A549 (cell line): ENCODE data around the gene AGBL4. TPM values are rescaled to one million over a fixed set of nuclear protein-coding genes. Genes with fewer than 3 reads are reported as not detected.

ENCODE experiments used
- ATAC-seq, 2 experiments: fragments of 200-7000 bp in 1 of 2; fragments of >200 bp in 1 of 2; cut with Nextera tagmentation in 1 of 2; cut with Tn5 transposase in 1 of 2; 3 replicates each; pipeline versions ENCODE4 v1.8.0 to v1.9.1; 2018 to 2020; ENCODE audit warnings: mild to moderate bottlenecking in 1 of 2, moderate library complexity in 1 of 2
- CTCF ChIA-PET: fragments of 300-600 bp; sonication (Branson Sonifier 250); formaldehyde crosslinking; extraction: SDS; loops from one replicate; lab custom pipeline; 2021; ENCODE audit warnings: antibody characterized with exemption, inconsistent platforms; lab: Yijun Ruan, JAX
- POLR2A ChIA-PET: fragments of 350-600 bp; formaldehyde crosslinking; extraction: SDS; loops from one replicate; lab custom pipeline; 2021; ENCODE audit warnings: antibody characterized with exemption, inconsistent platforms; lab: Yijun Ruan, JAX
- DNase-seq, 2 experiments: peaks; one replicate each; pipeline versions ENCODE4 v3.0.0 to v3.0.0-alpha.2; 2011 to 2016; ENCODE audit warnings: low read depth in 1 of 2, low spot score in 1 of 2
- FAIRE-seq: peaks from 2 replicates; lab custom pipeline; 2011; peaks lifted over from hg19 to GRCh38; lab: Jason Lieb, UNC
- H3K27ac ChIP-seq, 2 experiments: fragments of >200 bp; sonication (Bioruptor Twin); formaldehyde crosslinking; 3 replicates each; pipeline ENCODE4 v1.5.1; 2016 to 2017
- H3K4me1 ChIP-seq: fragments of >200 bp; sonication (Bioruptor Twin); formaldehyde crosslinking; 3 replicates; pipeline ENCODE4 v1.6.1; 2016
- H3K4me2 ChIP-seq: fragments of >200 bp; sonication (Bioruptor Twin); formaldehyde crosslinking; 3 replicates; pipeline ENCODE4 v1.6.1; 2016
- H3K4me3 ChIP-seq: fragments of >200 bp; sonication (Bioruptor Twin); formaldehyde crosslinking; 3 replicates; pipeline ENCODE4 v1.5.1; 2016
- H3K9me3 ChIP-seq: fragments of >200 bp; sonication (Bioruptor Twin); formaldehyde crosslinking; 3 replicates; pipeline ENCODE4 v1.6.1; 2016
- BHLHE40 ChIP-seq: IDR thresholded peaks from 2 replicates; pipeline ENCODE4 v1.6.1; 2012; ENCODE audit warnings: low read depth, low read length, inconsistent platforms
- CEBPB ChIP-seq, 2 experiments: fragments of >200 bp in 1 of 2; sonication (Bioruptor Twin) in 1 of 2; formaldehyde crosslinking in 1 of 2; IDR thresholded peaks; 2 replicates each; pipeline ENCODE4 v1.6.1; 2012 to 2016
- EP300 ChIP-seq, 2 experiments: fragments of >200 bp; sonication (Bioruptor Twin); formaldehyde crosslinking; IDR thresholded peaks; 2 replicates in 1 of 2; 3 replicates in 1 of 2; pipeline ENCODE4 v1.6.1; 2016 to 2017
- FOSL2 ChIP-seq, 2 experiments: fragments of 450-650 bp in 1 of 2; fragments of >200 bp in 1 of 2; sonication (Bioruptor Twin) in 1 of 2; formaldehyde crosslinking; IDR thresholded peaks; 2 replicates each; pipeline versions ENCODE4 v1.5.0 to v1.6.1; 2016 to 2020; ENCODE audit warnings: mild to moderate bottlenecking in 1 of 2, moderate library complexity in 1 of 2
- HES2 ChIP-seq: fragments of >200 bp; sonication (Bioruptor Twin); formaldehyde crosslinking; IDR thresholded peaks from 2 replicates; pipeline ENCODE4 v1.6.1; 2016
- HOXB5 ChIP-seq: fragments of 250-450 bp; sonication (Bioruptor Pico); IDR thresholded peaks from 2 replicates; pipeline ENCODE4 v1.5.0; 2020; ENCODE audit warnings: mild to moderate bottlenecking, moderate library complexity
- KDM5A ChIP-seq: fragments of 200-600 bp; sonication (generic); IDR thresholded peaks from 2 replicates; pipeline ENCODE4 v1.6.1; 2016; ENCODE audit warnings: antibody characterized with exemption, mild to moderate bottlenecking
- MAFK ChIP-seq: fragments of 450-650 bp; IDR thresholded peaks from 2 replicates; pipeline ENCODE4 v1.6.1; 2014; ENCODE audit not compliant: partially characterized antibody
- NFE2L2 ChIP-seq: fragments of 150-350 bp; conservative IDR thresholded peaks from 2 replicates; pipeline ENCODE4 v1.6.1; 2014; ENCODE audit warnings: low read length
- NPAS2 ChIP-seq: fragments of 250-450 bp; sonication (Bioruptor Pico); IDR thresholded peaks from 2 replicates; pipeline ENCODE4 v1.8.0; 2022; ENCODE audit warnings: mild to moderate bottlenecking, moderate library complexity, borderline replicate concordance
- POLR2AphosphoS2 ChIP-seq: conservative IDR thresholded peaks from 2 replicates; pipeline ENCODE4 v1.6.1; 2012; ENCODE audit warnings: low read length, improper control_type of control experiment, inconsistent platforms
- RARB ChIP-seq: fragments of 250-450 bp; sonication (Bioruptor Pico); IDR thresholded peaks from 2 replicates; pipeline ENCODE4 v1.8.0; 2021; ENCODE audit warnings: mild to moderate bottlenecking, moderate library complexity
- SMC3 ChIP-seq: fragments of >200 bp; sonication (Bioruptor Twin); formaldehyde crosslinking; IDR thresholded peaks from 3 replicates; pipeline ENCODE4 v1.6.1; 2018; ENCODE audit warnings: inconsistent platforms
- SREBF2 ChIP-seq: fragments of 450-650 bp; IDR thresholded peaks from 2 replicates; pipeline ENCODE4 v1.6.1; 2014; ENCODE audit warnings: mild to moderate bottlenecking, moderate library complexity
- TP53 ChIP-seq: fragments of 250-450 bp; sonication (Bioruptor Pico); IDR thresholded peaks from 2 replicates; pipeline ENCODE4 v1.5.0; 2021; ENCODE audit warnings: mild to moderate bottlenecking, moderate library complexity
- ZFP36 ChIP-seq: fragments of 450-650 bp; IDR thresholded peaks from 2 replicates; pipeline ENCODE4 v1.6.1; 2014; ENCODE audit warnings: borderline replicate concordance; ENCODE audit not compliant: partially characterized antibody
- WGBS: methylation state at CpG from one replicate; pipeline ENCODE4 v1.1.6; 2017; ENCODE audit errors: missing lambda C conversion rate; 5-methylcytosine and 5-hydroxymethylcytosine counted together
- polyA plus RNA-seq, 4 experiments: library from polyadenylated mRNA; depleted of rRNA in 3 of 4; stranded (reverse); fragments of >200 nt; fragmentation: RNase III in 1 of 4; extraction: RNeasy Plus Mini Kit Qiagen cat#74134 plus additional on column Dnase treatment in 1 of 4; gene quantifications; 2 replicates in 3 of 4; 3 replicates in 1 of 4; pipeline ENCODE4 v1.2.3, GENCODE V29; 2011 to 2017
- TF ChIP-seq, protein P1 (sequence below): fragments of 200-600 bp; sonication (generic); IDR thresholded peaks from 2 replicates; pipeline ENCODE4 v1.6.1; 2016; ENCODE audit warnings: antibody characterized with exemption, mild to moderate bottlenecking, moderate library complexity
- TF ChIP-seq, protein P2 (sequence below): IDR thresholded peaks from 2 replicates; pipeline ENCODE4 v1.6.1; 2012
- TF ChIP-seq, protein P3 (sequence below): fragments of 250-450 bp; sonication (Bioruptor Pico); IDR thresholded peaks from 2 replicates; pipeline ENCODE4 v1.5.0; 2020; ENCODE audit warnings: low read depth, mild to moderate bottlenecking, moderate library complexity

AGBL4 gene
- polyA plus RNA-seq, 2 of the 4 experiments (the other 2 are of a cell fraction) = not detected

DNA sequence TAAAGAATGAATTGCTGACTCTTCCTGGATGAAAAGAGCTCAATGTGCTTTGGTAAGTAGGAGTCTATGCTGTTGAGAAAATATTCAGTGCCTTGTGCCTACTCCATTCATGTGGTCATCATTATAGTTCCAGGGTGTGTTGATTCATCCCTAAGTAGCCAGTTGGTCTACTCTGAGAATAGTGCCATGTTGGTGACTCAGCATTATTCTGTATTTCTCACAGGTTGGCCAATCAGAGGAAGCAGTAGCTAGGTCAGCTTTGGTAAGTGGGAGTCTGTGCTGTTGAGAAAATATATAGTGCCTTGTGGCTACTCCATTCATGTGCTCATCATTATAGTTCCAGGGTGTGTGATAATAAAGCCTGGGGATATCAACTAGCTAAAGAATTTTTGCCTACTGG is 397.3 kb downstream of the AGBL4 start:
- FAIRE-seq (no peak), DNase-seq (no peak), ATAC-seq (no peak)
- TF ChIP-seq NFE2L2 (peak; percentile 55), MAFK (peak; percentile 72), SREBF2 (no peak)
- POLR2A ChIA-PET = no interaction called here
- CTCF ChIA-PET = no interaction called here
- no peak overlapping the region for H3K4me2 ChIP-seq
- no peak overlapping the region for H3K4me3 ChIP-seq
- no peak overlapping the region for H3K27ac ChIP-seq
- H3K9me3 ChIP-seq = no peaks in the 10 kb centered on the region
- no peaks in the 10 kb centered on the region for H3K4me1 ChIP-seq

- H3K27ac ChIP-seq = no peak overlapping the region
- no peak for FAIRE-seq
- ChIA-PET POLR2A (no interaction called here), CTCF (no interaction called here)
- WGBS = 6% methylated on average over 3 of the region's 3 CpGs
- no peaks in the 10 kb centered on the region for H3K4me1 ChIP-seq
- no peak for ATAC-seq
- no peak for DNase-seq
- no peak overlapping the region for H3K4me3 ChIP-seq
- no peak for TF ChIP-seq KDM5A
- TF ChIP-seq HOXB5 (CRISPR knock-in tag) = no peak
- TF ChIP-seq POLR2AphosphoS2 = no peak
- TF ChIP-seq FOSL2 (IDR thresholded peaks at IDR 0.05) = no peak
- TF ChIP-seq FOSL2 (CRISPR knock-in tag; IDR thresholded peaks at IDR 0.05) = no peak
- TF ChIP-seq BHLHE40 = no peak
- TF ChIP-seq EP300 (IDR thresholded peaks at IDR 0.05) = no peak
- TF ChIP-seq, protein P1, sequence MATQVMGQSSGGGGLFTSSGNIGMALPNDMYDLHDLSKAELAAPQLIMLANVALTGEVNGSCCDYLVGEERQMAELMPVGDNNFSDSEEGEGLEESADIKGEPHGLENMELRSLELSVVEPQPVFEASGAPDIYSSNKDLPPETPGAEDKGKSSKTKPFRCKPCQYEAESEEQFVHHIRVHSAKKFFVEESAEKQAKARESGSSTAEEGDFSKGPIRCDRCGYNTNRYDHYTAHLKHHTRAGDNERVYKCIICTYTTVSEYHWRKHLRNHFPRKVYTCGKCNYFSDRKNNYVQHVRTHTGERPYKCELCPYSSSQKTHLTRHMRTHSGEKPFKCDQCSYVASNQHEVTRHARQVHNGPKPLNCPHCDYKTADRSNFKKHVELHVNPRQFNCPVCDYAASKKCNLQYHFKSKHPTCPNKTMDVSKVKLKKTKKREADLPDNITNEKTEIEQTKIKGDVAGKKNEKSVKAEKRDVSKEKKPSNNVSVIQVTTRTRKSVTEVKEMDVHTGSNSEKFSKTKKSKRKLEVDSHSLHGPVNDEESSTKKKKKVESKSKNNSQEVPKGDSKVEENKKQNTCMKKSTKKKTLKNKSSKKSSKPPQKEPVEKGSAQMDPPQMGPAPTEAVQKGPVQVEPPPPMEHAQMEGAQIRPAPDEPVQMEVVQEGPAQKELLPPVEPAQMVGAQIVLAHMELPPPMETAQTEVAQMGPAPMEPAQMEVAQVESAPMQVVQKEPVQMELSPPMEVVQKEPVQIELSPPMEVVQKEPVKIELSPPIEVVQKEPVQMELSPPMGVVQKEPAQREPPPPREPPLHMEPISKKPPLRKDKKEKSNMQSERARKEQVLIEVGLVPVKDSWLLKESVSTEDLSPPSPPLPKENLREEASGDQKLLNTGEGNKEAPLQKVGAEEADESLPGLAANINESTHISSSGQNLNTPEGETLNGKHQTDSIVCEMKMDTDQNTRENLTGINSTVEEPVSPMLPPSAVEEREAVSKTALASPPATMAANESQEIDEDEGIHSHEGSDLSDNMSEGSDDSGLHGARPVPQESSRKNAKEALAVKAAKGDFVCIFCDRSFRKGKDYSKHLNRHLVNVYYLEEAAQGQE = no peak
- TF ChIP-seq SREBF2 = no peak
- no peaks in the 10 kb centered on the region for H3K9me3 ChIP-seq
- no peak overlapping the region for H3K4me2 ChIP-seq
Measured at GRCh38 chr1:49622877-49623276, 400.9 kb downstream of the AGBL4 start.

DNA sequence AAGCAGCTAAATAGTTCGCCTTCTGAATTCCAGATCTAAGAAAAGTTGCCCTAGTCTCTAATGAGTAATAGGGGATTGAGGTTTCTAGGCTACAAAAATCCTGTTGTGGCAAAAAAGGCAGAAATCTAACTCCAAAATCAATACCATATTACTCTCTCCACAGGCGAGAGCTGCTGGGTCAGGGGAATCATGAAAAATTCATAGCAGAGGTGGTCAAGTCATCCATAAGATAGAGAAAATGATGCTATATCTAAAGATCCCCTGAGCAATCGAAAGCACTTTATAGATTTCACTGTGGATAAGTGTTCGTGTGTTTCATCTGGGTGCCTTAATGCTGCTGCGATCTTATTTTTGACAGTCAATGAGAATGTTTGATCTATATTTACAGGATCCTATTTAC is 417.7 kb downstream of the AGBL4 start:
- TF ChIP-seq TP53 (CRISPR knock-in tag) = no peak
- TF ChIP-seq KDM5A = no peak
- TF ChIP-seq, protein P2, sequence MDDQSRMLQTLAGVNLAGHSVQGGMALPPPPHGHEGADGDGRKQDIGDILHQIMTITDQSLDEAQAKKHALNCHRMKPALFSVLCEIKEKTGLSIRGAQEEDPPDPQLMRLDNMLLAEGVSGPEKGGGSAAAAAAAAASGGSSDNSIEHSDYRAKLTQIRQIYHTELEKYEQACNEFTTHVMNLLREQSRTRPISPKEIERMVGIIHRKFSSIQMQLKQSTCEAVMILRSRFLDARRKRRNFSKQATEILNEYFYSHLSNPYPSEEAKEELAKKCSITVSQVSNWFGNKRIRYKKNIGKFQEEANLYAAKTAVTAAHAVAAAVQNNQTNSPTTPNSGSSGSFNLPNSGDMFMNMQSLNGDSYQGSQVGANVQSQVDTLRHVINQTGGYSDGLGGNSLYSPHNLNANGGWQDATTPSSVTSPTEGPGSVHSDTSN = no peak
- no peak for TF ChIP-seq CEBPB (IDR thresholded peaks at IDR 0.05)
- TF ChIP-seq RARB (CRISPR knock-in tag) = no peak
- no peak for TF ChIP-seq NPAS2 (CRISPR knock-in tag)
- Histone ChIP-seq H3K9me3 (no peaks in the 10 kb centered on the region), H3K4me1 (no peaks in the 10 kb centered on the region), H3K4me3 (no peak overlapping the region), H3K4me2 (no peak overlapping the region), H3K27ac (no peak overlapping the region)
- no peak for DNase-seq
- ChIA-PET POLR2A (no interaction called here), CTCF (no interaction called here)
- no peak for FAIRE-seq
- ATAC-seq = no peak
- 20% methylated on average over 5 of the region's 5 CpGs for WGBS

DNA sequence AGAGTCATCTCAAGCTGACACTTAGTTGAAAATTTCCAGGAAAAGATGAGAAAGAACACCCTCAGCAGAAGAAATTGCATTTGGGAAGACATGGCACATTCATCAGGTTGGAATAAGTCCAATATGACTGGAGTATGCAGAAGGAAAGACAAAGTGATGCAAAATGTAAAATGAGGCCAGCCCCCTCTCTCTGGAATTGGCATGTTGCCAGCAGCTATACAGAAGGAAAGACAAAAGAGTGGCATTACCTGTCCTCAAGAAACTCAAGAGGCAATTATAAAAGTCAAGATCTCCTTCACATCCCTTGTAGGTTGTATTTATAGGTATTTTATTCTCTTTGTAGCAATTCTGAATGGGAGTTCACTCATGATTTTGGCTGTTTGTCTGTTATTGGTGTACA is 426.3 kb downstream of the AGBL4 start:
- Histone ChIP-seq H3K9me3 (no peaks in the 10 kb centered on the region), H3K27ac (no peak overlapping the region), H3K4me2 (no peak overlapping the region), H3K4me3 (no peak overlapping the region), H3K4me1 (no peaks in the 10 kb centered on the region)
- ChIA-PET POLR2A (no interaction called here), CTCF (no interaction called here)
- no peak for DNase-seq
- no peak for FAIRE-seq
- ATAC-seq = no peak
- TF ChIP-seq, protein P1 = no peak
- TF ChIP-seq ZFP36 (no peak), HES2 (no peak), SMC3 (no peak)
- TF ChIP-seq, protein P3, sequence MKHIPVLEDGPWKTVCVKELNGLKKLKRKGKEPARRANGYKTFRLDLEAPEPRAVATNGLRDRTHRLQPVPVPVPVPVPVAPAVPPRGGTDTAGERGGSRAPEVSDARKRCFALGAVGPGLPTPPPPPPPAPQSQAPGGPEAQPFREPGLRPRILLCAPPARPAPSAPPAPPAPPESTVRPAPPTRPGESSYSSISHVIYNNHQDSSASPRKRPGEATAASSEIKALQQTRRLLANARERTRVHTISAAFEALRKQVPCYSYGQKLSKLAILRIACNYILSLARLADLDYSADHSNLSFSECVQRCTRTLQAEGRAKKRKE (CRISPR knock-in tag) = no peak
